HG03095 (cell line): ENCODE measurements around the gene DENND4C.
"Not testable (repeated sequence)": the region's sequence is repeated elsewhere in the genome, so short reads cannot be mapped to it uniquely, and the experiment has no call there.

ENCODE experiments used
- ATAC-seq: cut with Tn5 transposase; IDR thresholded peaks from one replicate; pipeline ENCODE4 v1.9.1; 2021; ENCODE audit warnings: moderate library complexity; ENCODE audit not compliant: unreplicated experiment

DENND4C gene

GRCh38 chr9:19265602-19266001 lies 35.1 kb downstream of the DENND4C start:
- not testable (repeated sequence) for ATAC-seq

- peak; percentile 63 for ATAC-seq
Measured at GRCh38 chr9:19266778-19267384, 36.4 kb downstream of the DENND4C start.

- no peak for ATAC-seq
Measured at GRCh38 chr9:19269582-19269981, 39.1 kb downstream of the DENND4C start.

GRCh38 chr9:19270421-19270949 lies 40.0 kb downstream of the DENND4C start:
- ATAC-seq: no peak

- no peak for ATAC-seq
Measured at GRCh38 chr9:19271081-19271480, 40.6 kb downstream of the DENND4C start.

GRCh38 chr9:19281801-19282200 lies 51.3 kb downstream of the DENND4C start:
- no peak for ATAC-seq

GRCh38 chr9:19283072-19283710 lies 52.7 kb downstream of the DENND4C start:
- no peak for ATAC-seq

- ATAC-seq: no peak
Measured at GRCh38 chr9:19284729-19285128, 54.2 kb downstream of the DENND4C start.

GRCh38 chr9:19286634-19287188 lies 56.2 kb downstream of the DENND4C start:
- ATAC-seq: no peak

GRCh38 chr9:19288081-19288480 lies 57.6 kb downstream of the DENND4C start:
- ATAC-seq: no peak

- ATAC-seq: no peak
Measured at GRCh38 chr9:19290103-19290502, 59.6 kb downstream of the DENND4C start.

GRCh38 chr9:19294219-19294618 lies 63.7 kb downstream of the DENND4C start:
- ATAC-seq: no peak

GRCh38 chr9:19298436-19299000 lies 68.0 kb downstream of the DENND4C start:
- ATAC-seq: no peak

GRCh38 chr9:19303216-19303615 lies 72.7 kb downstream of the DENND4C start:
- no peak for ATAC-seq

GRCh38 chr9:19306568-19306967 lies 76.1 kb downstream of the DENND4C start:
- ATAC-seq: no peak

- ATAC-seq: no peak
Measured at GRCh38 chr9:19310246-19310645, 79.8 kb downstream of the DENND4C start.

GRCh38 chr9:19313573-19313972 lies 83.1 kb downstream of the DENND4C start:
- ATAC-seq: no peak

- ATAC-seq: no peak
Measured at GRCh38 chr9:19320495-19320894, 90.0 kb downstream of the DENND4C start.

- ATAC-seq: no peak
Measured at GRCh38 chr9:19331877-19332276, 101.4 kb downstream of the DENND4C start.

- ATAC-seq: no peak
Measured at GRCh38 chr9:19336166-19336565, 105.7 kb downstream of the DENND4C start.

GRCh38 chr9:19342947-19343346 lies 112.5 kb downstream of the DENND4C start:
- ATAC-seq: no peak

GRCh38 chr9:19358701-19359100 lies 128.2 kb downstream of the DENND4C start:
- no peak for ATAC-seq
